WTC11 (cell line): Measurements from ENCODE around the gene LETMD1. TPM values are rescaled to one million over a fixed set of nuclear protein-coding genes. Genes with fewer than 3 reads are reported as not detected.

Experiments used
- ATAC-seq: fragments of 200-7000 bp; cut with Tn5 transposase; 2 replicates; pipeline ENCODE4 v1.10.0; 2021; ENCODE audit warnings: mild to moderate bottlenecking, moderate library complexity
- CTCF ChIA-PET: fragments of 300-600 bp; sonication (Branson Sonifier 250); formaldehyde crosslinking; loops from one replicate; lab custom pipeline; 2021; ENCODE audit warnings: antibody characterized with exemption; lab: Charles Lee
- POLR2A ChIA-PET: fragments of 350-600 bp; sonication (Branson Sonifier 250); formaldehyde crosslinking; loops from one replicate; lab custom pipeline; 2021; ENCODE audit warnings: antibody characterized with exemption; lab: Charles Lee
- DNase-seq: peaks from one replicate; pipeline ENCODE4 v3.0.0; 2021; ENCODE audit warnings: low spot score
- H3K27ac Mint-ChIP-seq: 2 replicates; pipeline ENCODE4 v1.8.0; 2021; ENCODE audit warnings: mixed read lengths
- H3K27me3 Mint-ChIP-seq: 2 replicates; pipeline ENCODE4 v1.8.0; 2021; ENCODE audit warnings: low read depth, mild to moderate bottlenecking, moderate library complexity, mixed read lengths
- H3K36me3 Mint-ChIP-seq: 2 replicates; pipeline ENCODE4 v1.8.0; 2021; ENCODE audit warnings: mixed read lengths
- H3K4me1 Mint-ChIP-seq: 2 replicates; pipeline ENCODE4 v1.8.0; 2022; ENCODE audit warnings: mixed read lengths
- H3K4me3 Mint-ChIP-seq: 2 replicates; pipeline ENCODE4 v1.8.0; 2021; ENCODE audit warnings: mild to moderate bottlenecking, moderate library complexity, mixed read lengths
- H3K9me3 Mint-ChIP-seq: 2 replicates; pipeline ENCODE4 v1.8.0; 2021; ENCODE audit warnings: mixed read lengths
- AR ChIP-seq: fragments of 250-450 bp; sonication (Bioruptor Pico); IDR thresholded peaks from 2 replicates; pipeline ENCODE4 v1.9.0; 2021; ENCODE audit warnings: mild to moderate bottlenecking
- ATF2 ChIP-seq: sonication (generic); formaldehyde crosslinking; IDR thresholded peaks from 2 replicates; pipeline ENCODE4 v1.8.1; 2022; ENCODE audit warnings: low read depth, missing genetic modification reagents, borderline replicate concordance
- E2F1 ChIP-seq: sonication (generic); formaldehyde crosslinking; IDR thresholded peaks from 2 replicates; pipeline ENCODE4 v1.8.0; 2022; ENCODE audit warnings: mild to moderate bottlenecking, missing genetic modification reagents
- ERG ChIP-seq: fragments of 250-450 bp; sonication (Bioruptor Pico); IDR thresholded peaks from 2 replicates; pipeline ENCODE4 v1.8.0; 2021; ENCODE audit warnings: mild to moderate bottlenecking
- GTF2I ChIP-seq: fragments of 250-450 bp; sonication (Bioruptor Pico); conservative IDR thresholded peaks from 2 replicates; pipeline ENCODE4 v1.4.0; 2021; ENCODE audit warnings: mild to moderate bottlenecking
- JAZF1 ChIP-seq: fragments of 250-450 bp; sonication (Bioruptor Pico); IDR thresholded peaks from 2 replicates; pipeline ENCODE4 v1.9.0; 2021; ENCODE audit warnings: moderate library complexity, mild to moderate bottlenecking, inconsistent platforms
- KAT7 ChIP-seq: sonication (generic); formaldehyde crosslinking; IDR thresholded peaks from 2 replicates; pipeline ENCODE4 v1.8.1; 2023; ENCODE audit warnings: missing genetic modification reagents, mild to moderate bottlenecking, borderline replicate concordance
- PREB ChIP-seq: sonication (generic); formaldehyde crosslinking; IDR thresholded peaks from 2 replicates; pipeline ENCODE4 v1.8.1; 2022; ENCODE audit warnings: mild to moderate bottlenecking, missing genetic modification reagents, moderate library complexity, borderline replicate concordance
- TCF7 ChIP-seq: sonication (generic); formaldehyde crosslinking; IDR thresholded peaks from 2 replicates; pipeline ENCODE4 v1.8.0; 2022; ENCODE audit warnings: mild to moderate bottlenecking, low read depth, missing genetic modification reagents, moderate library complexity
- TEAD4 ChIP-seq: sonication (generic); formaldehyde crosslinking; IDR thresholded peaks from 2 replicates; pipeline ENCODE4 v1.8.0; 2022; ENCODE audit warnings: mild to moderate bottlenecking, missing genetic modification reagents
- ZNF121 ChIP-seq: sonication (generic); formaldehyde crosslinking; IDR thresholded peaks from 2 replicates; pipeline ENCODE4 v1.8.0; 2023; ENCODE audit warnings: missing genetic modification reagents
- ZNF232 ChIP-seq: sonication (generic); formaldehyde crosslinking; IDR thresholded peaks from 2 replicates; pipeline ENCODE4 v1.8.0; 2022; ENCODE audit warnings: mild to moderate bottlenecking, missing genetic modification reagents
- ZNF281 ChIP-seq: sonication (generic); formaldehyde crosslinking; IDR thresholded peaks from 2 replicates; pipeline ENCODE4 v1.8.0; 2023; ENCODE audit warnings: mild to moderate bottlenecking, missing genetic modification reagents
- ZNF532 ChIP-seq: fragments of 250-450 bp; sonication (Bioruptor Pico); IDR thresholded peaks from 2 replicates; pipeline ENCODE4 v1.9.0; 2021; ENCODE audit warnings: mild to moderate bottlenecking, borderline replicate concordance
- total RNA-seq: library from RNA; stranded (reverse); gene quantifications from 3 replicates; pipeline ENCODE4 v1.2.3, GENCODE V29; 2021

Gene LETMD1
- total RNA-seq, 1 experiment from 2014 or later: 43.3 TPM

GRCh38 chr12:51028126-51028812 lies 19.9 kb upstream of the LETMD1 start:
- H3K9me3 Mint-ChIP-seq: no peaks in the 10 kb centered on the region
- peak; percentile 23 for ATAC-seq
- POLR2A ChIA-PET: interaction anchor here (0.5 to 1.5 kb wide), 5 partner anchors 23 to 516 kb away, joined by 3 to 4 read pairs (median 3); partner anchors contain the start of genes ATF1, CSRNP2 and POU6F1

More at GRCh38 chr12:51028126-51028812, 19.9 kb upstream of the LETMD1 start:
- H3K27me3 Mint-ChIP-seq: no peaks in the 10 kb centered on the region
- H3K36me3 Mint-ChIP-seq: no peaks in the 10 kb centered on the region
- DNase-seq: no peak
- CTCF ChIA-PET: interaction anchor here (0.6 to 4.7 kb wide), 24 partner anchors 9 to 313 kb away, joined by 3 to 55 read pairs (median 4); partner anchors contain the start of genes ATF1, CSRNP2 and TMPRSS12
- no peak for TF ChIP-seq TCF7 (CRISPR knock-in tag)
- TF ChIP-seq KAT7 (CRISPR knock-in tag): no peak
- no peak for TF ChIP-seq JAZF1 (CRISPR knock-in tag)
- TF ChIP-seq E2F1 (CRISPR knock-in tag): no peak
- no peak for TF ChIP-seq ZNF121 (CRISPR knock-in tag)
- TF ChIP-seq ZNF281 (CRISPR knock-in tag): no peak
- no peak for TF ChIP-seq AR (CRISPR knock-in tag)
- TF ChIP-seq ERG (CRISPR knock-in tag): no peak
- TF ChIP-seq TEAD4 (CRISPR knock-in tag): no peak
- no peak for TF ChIP-seq GTF2I (CRISPR knock-in tag)
- no peak for TF ChIP-seq ATF2 (CRISPR knock-in tag)
- no peak for TF ChIP-seq PREB (CRISPR knock-in tag)
- no peak for TF ChIP-seq ZNF232 (CRISPR knock-in tag)
- TF ChIP-seq ZNF532 (CRISPR knock-in tag): no peak
- no peak overlapping the region for H3K27ac Mint-ChIP-seq
- H3K4me3 Mint-ChIP-seq: peak overlapping the region; percentile 11
- H3K4me1 Mint-ChIP-seq: peaks cover 41% of the 10 kb centered on the region
